T follicular helper cell (primary cell): Measurements from ENCODE around the gene XRCC4.
"Not testable (repeated sequence)": the region's sequence is repeated elsewhere in the genome, so short reads cannot be mapped to it uniquely, and the experiment has no call there.

ENCODE experiments used
- DNase-seq: peaks from one replicate; pipeline ENCODE4 v3.0.0-alpha.2; 2020; ENCODE audit warnings: low read depth

Gene XRCC4

GRCh38 chr5:83179966-83180365 is 102.6 kb downstream of the XRCC4 start:
- DNase-seq = no peak

- DNase-seq = no peak
Observed at GRCh38 chr5:83184534-83184933, 107.2 kb downstream of the XRCC4 start.

GRCh38 chr5:83192947-83193346 is 115.6 kb downstream of the XRCC4 start:
- DNase-seq = no peak

GRCh38 chr5:83197326-83197967 is 120.1 kb downstream of the XRCC4 start:
- no peak for DNase-seq

- no peak for DNase-seq
Observed at GRCh38 chr5:83199126-83199525, 121.8 kb downstream of the XRCC4 start.

- no peak for DNase-seq
Observed at GRCh38 chr5:83204651-83205050, 127.3 kb downstream of the XRCC4 start.

- DNase-seq = no peak
Observed at GRCh38 chr5:83209963-83210362, 132.6 kb downstream of the XRCC4 start.

GRCh38 chr5:83219077-83219476 is 141.7 kb downstream of the XRCC4 start:
- no peak for DNase-seq

- no peak for DNase-seq
Observed at GRCh38 chr5:83219495-83219894, 142.1 kb downstream of the XRCC4 start.

GRCh38 chr5:83220331-83220730 is 143.0 kb downstream of the XRCC4 start:
- DNase-seq = no peak

- no peak for DNase-seq
Observed at GRCh38 chr5:83222906-83223305, 145.6 kb downstream of the XRCC4 start.

- no peak for DNase-seq
Observed at GRCh38 chr5:83227611-83228010, 150.3 kb downstream of the XRCC4 start.

GRCh38 chr5:83230511-83230910 is 153.2 kb downstream of the XRCC4 start:
- no peak for DNase-seq

GRCh38 chr5:83244516-83244915 is 167.2 kb downstream of the XRCC4 start:
- no peak for DNase-seq

- no peak for DNase-seq
Observed at GRCh38 chr5:83245037-83245436, 167.7 kb downstream of the XRCC4 start.

GRCh38 chr5:83246071-83246470 is 168.7 kb downstream of the XRCC4 start:
- no peak for DNase-seq

GRCh38 chr5:83249156-83249555 is 171.8 kb downstream of the XRCC4 start:
- DNase-seq = no peak

GRCh38 chr5:83251849-83252248 is 174.5 kb downstream of the XRCC4 start:
- no peak for DNase-seq

GRCh38 chr5:83253720-83254119 is 176.4 kb downstream of the XRCC4 start:
- no peak for DNase-seq

- no peak for DNase-seq
Observed at GRCh38 chr5:83255268-83255667, 177.9 kb downstream of the XRCC4 start.

- DNase-seq = no peak
Observed at GRCh38 chr5:83256091-83256780, 178.9 kb downstream of the XRCC4 start.

- DNase-seq = not testable (repeated sequence)
Observed at GRCh38 chr5:83257684-83258083, 180.3 kb downstream of the XRCC4 start.

GRCh38 chr5:83265318-83265717 is 188.0 kb downstream of the XRCC4 start:
- DNase-seq = no peak

GRCh38 chr5:83270311-83270710 is 193.0 kb downstream of the XRCC4 start:
- DNase-seq = no peak
